ENCODE measurements around the gene CYP1B1. TPM values are rescaled to one million over a fixed set of nuclear protein-coding genes. Genes with fewer than 3 reads are reported as not detected.
A peak's percentile ranks its signal among the peaks of the same experiment; 100 is the strongest.

Gene CYP1B1
- total RNA-seq, 2 donors from 2014 or later = 27.1 to 83.0 TPM

DNA sequence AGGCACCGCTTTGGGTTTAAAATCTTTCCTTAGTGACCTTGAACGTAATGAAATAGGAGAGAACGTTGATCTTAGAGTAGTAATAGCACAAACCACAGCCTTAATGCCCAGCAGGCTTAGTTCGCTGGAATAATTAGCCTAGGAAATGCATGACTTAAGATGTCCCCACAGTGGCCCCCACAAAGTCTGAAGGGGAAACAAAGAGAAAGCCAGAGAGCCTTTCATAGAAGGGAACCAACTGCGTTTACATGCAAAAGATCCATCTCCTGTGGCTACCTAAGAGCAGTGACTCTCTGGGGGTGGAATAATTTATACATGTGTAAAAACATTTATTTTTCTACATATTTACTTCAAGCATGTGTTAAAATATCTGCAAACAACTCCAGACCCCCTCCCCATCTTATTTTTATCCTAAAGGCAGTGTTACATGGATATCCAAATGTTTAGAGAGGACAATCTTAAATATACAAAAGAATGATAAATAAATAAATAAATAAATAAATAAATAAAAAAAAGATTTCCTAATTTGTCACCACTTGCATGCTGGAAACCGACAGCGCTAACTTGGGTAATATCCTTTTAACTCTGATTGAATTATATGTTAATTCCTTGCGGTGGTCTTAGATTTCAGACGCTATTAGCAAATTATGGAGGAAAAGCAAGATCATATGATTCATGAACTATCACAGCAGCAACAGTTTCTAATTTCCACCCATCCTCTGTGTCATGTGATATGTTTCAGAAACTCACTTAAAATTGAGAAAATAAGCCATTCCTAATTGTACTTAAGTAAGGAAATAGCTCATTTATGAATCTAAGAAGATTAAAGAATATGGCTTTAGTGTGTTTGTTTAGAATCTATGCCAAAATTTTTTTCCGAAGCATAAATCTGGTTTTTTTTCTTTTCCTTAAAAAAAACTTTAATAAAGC, 23.4 kb upstream of the CYP1B1 start:
- H3K4me3 ChIP-seq = peak overlapping the region; percentile 65
- no peak for ATAC-seq (ENCODE audit: insufficient number of reproducible peaks, low FRiP score, low read depth)

GRCh38 chr2:38098421-38099098, 22.6 kb upstream of the CYP1B1 start:
- Histone ChIP-seq H3K4me1 (ENCODE audit: control insufficient read depth in 1 of 2, low read depth in 2 of 2) (peaks cover 0 to 8% of the 10 kb centered on the region in 2 donors), H3K27me3 (replicated peaks; ENCODE audit: insufficient read depth) (no peaks in the 10 kb centered on the region), H3K36me3 (no peaks in the 10 kb centered on the region), H3K27ac (no peak overlapping the region), H3K4me3 (peak overlapping the region; percentile 65), H3K9me3 (no peaks in the 10 kb centered on the region)
- TF ChIP-seq, protein P1, sequence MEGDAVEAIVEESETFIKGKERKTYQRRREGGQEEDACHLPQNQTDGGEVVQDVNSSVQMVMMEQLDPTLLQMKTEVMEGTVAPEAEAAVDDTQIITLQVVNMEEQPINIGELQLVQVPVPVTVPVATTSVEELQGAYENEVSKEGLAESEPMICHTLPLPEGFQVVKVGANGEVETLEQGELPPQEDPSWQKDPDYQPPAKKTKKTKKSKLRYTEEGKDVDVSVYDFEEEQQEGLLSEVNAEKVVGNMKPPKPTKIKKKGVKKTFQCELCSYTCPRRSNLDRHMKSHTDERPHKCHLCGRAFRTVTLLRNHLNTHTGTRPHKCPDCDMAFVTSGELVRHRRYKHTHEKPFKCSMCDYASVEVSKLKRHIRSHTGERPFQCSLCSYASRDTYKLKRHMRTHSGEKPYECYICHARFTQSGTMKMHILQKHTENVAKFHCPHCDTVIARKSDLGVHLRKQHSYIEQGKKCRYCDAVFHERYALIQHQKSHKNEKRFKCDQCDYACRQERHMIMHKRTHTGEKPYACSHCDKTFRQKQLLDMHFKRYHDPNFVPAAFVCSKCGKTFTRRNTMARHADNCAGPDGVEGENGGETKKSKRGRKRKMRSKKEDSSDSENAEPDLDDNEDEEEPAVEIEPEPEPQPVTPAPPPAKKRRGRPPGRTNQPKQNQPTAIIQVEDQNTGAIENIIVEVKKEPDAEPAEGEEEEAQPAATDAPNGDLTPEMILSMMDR (IDR thresholded peaks at IDR 0.05) = no peak
- DNase-seq (ENCODE audit: low spot score) (no peak), ATAC-seq (ENCODE audit: insufficient number of reproducible peaks, low FRiP score, low read depth) (no peak)

More for the DNA sequence above, 23.4 kb upstream of the CYP1B1 start:
- Histone ChIP-seq H3K4me1 (ENCODE audit: control insufficient read depth in 1 of 2, low read depth in 2 of 2) (peaks cover 0 to 8% of the 10 kb centered on the region in 2 donors), H3K27me3 (replicated peaks; ENCODE audit: insufficient read depth) (no peaks in the 10 kb centered on the region), H3K27ac (no peak overlapping the region), H3K9me3 (no peaks in the 10 kb centered on the region), H3K36me3 (no peaks in the 10 kb centered on the region)
- DNase-seq (ENCODE audit: low spot score) = no peak
- TF ChIP-seq, protein P1 (IDR thresholded peaks at IDR 0.05) = no peak

DNA sequence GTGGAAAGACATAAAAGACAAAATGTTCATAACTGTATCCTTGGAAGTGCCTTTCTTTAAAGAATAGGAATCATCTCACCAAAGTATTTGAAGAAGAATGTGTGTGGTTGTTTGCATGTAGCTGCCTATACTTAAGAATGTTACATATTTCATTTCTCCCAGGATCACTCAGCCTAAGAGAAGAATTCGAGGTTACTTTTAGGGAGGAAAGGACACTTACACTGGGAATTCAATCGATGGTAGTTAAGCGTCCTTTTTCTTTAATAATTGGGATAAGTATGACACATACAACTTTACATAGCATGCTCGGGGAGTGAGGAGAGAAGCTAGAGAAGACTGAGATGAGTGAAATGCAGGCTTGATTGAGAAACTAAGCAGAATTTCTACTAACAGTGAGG, 22.0 kb upstream of the CYP1B1 start:
- no peaks in the 10 kb centered on the region for H3K27me3 ChIP-seq (replicated peaks; ENCODE audit: insufficient read depth)
- no peaks in the 10 kb centered on the region for H3K36me3 ChIP-seq
- TF ChIP-seq, protein P1 (IDR thresholded peaks at IDR 0.05) = no peak
- H3K27ac ChIP-seq = no peak overlapping the region
- peak overlapping the region; percentile 65 for H3K4me3 ChIP-seq
- peaks cover 0 to 8% of the 10 kb centered on the region in 2 donors for H3K4me1 ChIP-seq (ENCODE audit: control insufficient read depth in 1 of 2, low read depth in 2 of 2)
- H3K9me3 ChIP-seq = no peaks in the 10 kb centered on the region
- ATAC-seq (ENCODE audit: insufficient number of reproducible peaks, low FRiP score, low read depth) = no peak
- DNase-seq (ENCODE audit: low spot score) = no peak

GRCh38 chr2:38097258-38097987, 21.5 kb upstream of the CYP1B1 start:
- Histone ChIP-seq H3K36me3 (no peaks in the 10 kb centered on the region), H3K27me3 (replicated peaks; ENCODE audit: insufficient read depth) (no peaks in the 10 kb centered on the region), H3K27ac (no peak overlapping the region), H3K4me3 (no peak overlapping the region), H3K4me1 (ENCODE audit: control insufficient read depth in 1 of 2, low read depth in 2 of 2) (peaks cover 0 to 8% of the 10 kb centered on the region in 2 donors), H3K9me3 (no peaks in the 10 kb centered on the region)
- TF ChIP-seq, protein P1 (IDR thresholded peaks at IDR 0.05) = no peak
- no peak for ATAC-seq (ENCODE audit: insufficient number of reproducible peaks, low FRiP score, low read depth)
- no peak for DNase-seq (ENCODE audit: low spot score)

All from thoracic aorta (tissue), 2 donors.